G401.6 (cell line): ENCODE measurements around the gene PIAS3.
"Not testable (repeated sequence)": the region's sequence is repeated elsewhere in the genome, so short reads cannot be mapped to it uniquely, and the experiment has no call there.

Source experiments
- FAIRE-seq: peaks from 2 replicates; lab custom pipeline; 2012; peaks lifted over from hg19 to GRCh38; lab: Jason Lieb, UNC

Gene PIAS3

GRCh38 chr1:145874646-145875045 is 15.8 kb upstream of the PIAS3 start:
- FAIRE-seq = no peak

- no peak for FAIRE-seq
Measured at GRCh38 chr1:145871994-145872924, 13.4 kb upstream of the PIAS3 start.

- no peak for FAIRE-seq
Measured at GRCh38 chr1:145868232-145868631, 9.4 kb upstream of the PIAS3 start.

GRCh38 chr1:145863282-145864018 is 4.6 kb upstream of the PIAS3 start:
- FAIRE-seq = no peak

GRCh38 chr1:145859491-145860023 is 676 bp upstream of the PIAS3 start:
- no peak for FAIRE-seq

GRCh38 chr1:145858238-145858900 is 512 bp downstream of the PIAS3 start:
- no peak for FAIRE-seq

- FAIRE-seq = no peak
Measured at GRCh38 chr1:145857170-145857569, 1.7 kb downstream of the PIAS3 start.

GRCh38 chr1:145855426-145855948 is 3.4 kb downstream of the PIAS3 start:
- no peak for FAIRE-seq

GRCh38 chr1:145849356-145850160 is 9.3 kb downstream of the PIAS3 start:
- FAIRE-seq = no peak

GRCh38 chr1:145847827-145848226 is 11.1 kb downstream of the PIAS3 start:
- no peak for FAIRE-seq

- no peak for FAIRE-seq
Measured at GRCh38 chr1:145846201-145846612, 12.7 kb downstream of the PIAS3 start.

- no peak for FAIRE-seq
Measured at GRCh38 chr1:145845514-145846161, 13.2 kb downstream of the PIAS3 start, which contains the start of gene NUDT17. NUDT17 (plus strand) TSS chr1:145845630; CDS start chr1:145845641, 11 bp downstream.

- FAIRE-seq = no peak
Measured at GRCh38 chr1:145845144-145845513, 13.8 kb downstream of the PIAS3 start.

GRCh38 chr1:145843031-145843430 is 15.8 kb downstream of the PIAS3 start:
- FAIRE-seq = no peak

GRCh38 chr1:145837656-145838055 is 21.2 kb downstream of the PIAS3 start:
- FAIRE-seq = no peak

- FAIRE-seq = not testable (repeated sequence)
Measured at GRCh38 chr1:145830810-145831209, 28.1 kb downstream of the PIAS3 start.

- no peak for FAIRE-seq
Measured at GRCh38 chr1:145828367-145829026, 30.4 kb downstream of the PIAS3 start.

- FAIRE-seq = no peak
Measured at GRCh38 chr1:145827966-145828365, 30.9 kb downstream of the PIAS3 start.

- no peak for FAIRE-seq
Measured at GRCh38 chr1:145826030-145826429, 32.9 kb downstream of the PIAS3 start.

- no peak for FAIRE-seq
Measured at GRCh38 chr1:145824499-145824842, 34.4 kb downstream of the PIAS3 start.
